HepG2 (cell line): Measurements from ENCODE around the gene CCDC59.

Experiments used
- HNF4G ChIP-seq, 2 experiments: sonication (generic) in 1 of 2; formaldehyde crosslinking in 1 of 2; IDR thresholded peaks; 2 replicates each; pipeline versions ENCODE4 v1.4.0 to v1.6.1; 2011 to 2020; ENCODE audit warnings: borderline replicate concordance in 2 of 2, low read depth in 2 of 2, mild to moderate bottlenecking in 2 of 2, low read length in 1 of 2, missing genetic modification reagents in 1 of 2, moderate library complexity in 1 of 2
- MAFK ChIP-seq, 2 experiments: IDR thresholded peaks in 1 of 2; conservative IDR thresholded peaks in 1 of 2; 2 replicates each; pipeline ENCODE4 v1.6.1; 2011; ENCODE audit warnings: improper control_type of control experiment in 2 of 2, low read length in 2 of 2
- TAF1 ChIP-seq: sonication (generic); formaldehyde crosslinking; IDR thresholded peaks from 2 replicates; pipeline ENCODE4 v1.4.0; 2020; ENCODE audit warnings: missing genetic modification reagents
- ZNF17 ChIP-seq: sonication (generic); formaldehyde crosslinking; IDR thresholded peaks from 2 replicates; pipeline ENCODE4 v1.5.0; 2020; ENCODE audit warnings: mild to moderate bottlenecking, missing genetic modification reagents
- TF ChIP-seq, protein P1 (sequence below): sonication (generic); formaldehyde crosslinking; IDR thresholded peaks from 2 replicates; pipeline ENCODE4 v1.5.0; 2020; ENCODE audit warnings: mild to moderate bottlenecking, missing genetic modification reagents, moderate library complexity

DNA sequence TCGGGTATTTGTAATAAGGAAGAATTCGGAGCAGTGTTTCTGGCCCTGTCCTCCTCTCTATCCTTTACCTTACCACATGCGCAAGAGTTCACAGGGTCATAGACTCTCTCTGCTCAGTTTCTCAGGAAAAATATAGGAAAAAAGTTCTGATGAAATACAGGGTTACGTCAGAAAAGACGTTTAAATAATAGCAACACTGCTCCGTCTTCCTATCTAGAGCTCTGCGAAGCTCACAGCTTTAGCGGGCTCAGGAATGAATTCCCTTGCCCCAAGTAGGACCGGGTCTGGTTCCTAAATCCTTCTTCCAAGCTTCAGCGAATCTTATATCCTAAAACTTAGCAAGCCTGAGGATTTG, 365 bp downstream of the CCDC59 start:
- TF ChIP-seq, protein P1, sequence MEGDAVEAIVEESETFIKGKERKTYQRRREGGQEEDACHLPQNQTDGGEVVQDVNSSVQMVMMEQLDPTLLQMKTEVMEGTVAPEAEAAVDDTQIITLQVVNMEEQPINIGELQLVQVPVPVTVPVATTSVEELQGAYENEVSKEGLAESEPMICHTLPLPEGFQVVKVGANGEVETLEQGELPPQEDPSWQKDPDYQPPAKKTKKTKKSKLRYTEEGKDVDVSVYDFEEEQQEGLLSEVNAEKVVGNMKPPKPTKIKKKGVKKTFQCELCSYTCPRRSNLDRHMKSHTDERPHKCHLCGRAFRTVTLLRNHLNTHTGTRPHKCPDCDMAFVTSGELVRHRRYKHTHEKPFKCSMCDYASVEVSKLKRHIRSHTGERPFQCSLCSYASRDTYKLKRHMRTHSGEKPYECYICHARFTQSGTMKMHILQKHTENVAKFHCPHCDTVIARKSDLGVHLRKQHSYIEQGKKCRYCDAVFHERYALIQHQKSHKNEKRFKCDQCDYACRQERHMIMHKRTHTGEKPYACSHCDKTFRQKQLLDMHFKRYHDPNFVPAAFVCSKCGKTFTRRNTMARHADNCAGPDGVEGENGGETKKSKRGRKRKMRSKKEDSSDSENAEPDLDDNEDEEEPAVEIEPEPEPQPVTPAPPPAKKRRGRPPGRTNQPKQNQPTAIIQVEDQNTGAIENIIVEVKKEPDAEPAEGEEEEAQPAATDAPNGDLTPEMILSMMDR (CRISPR knock-in tag): no peak
- TF ChIP-seq HNF4G (IDR thresholded peaks at IDR 0.05; ENCODE audit: borderline replicate concordance, low read depth, low read length) (no peak), HNF4G (CRISPR knock-in tag; IDR thresholded peaks at IDR 0.05; ENCODE audit: borderline replicate concordance, low read depth) (no peak), ZNF17 (CRISPR knock-in tag) (no peak), TAF1 (no peak), MAFK (conservative IDR thresholded peaks at IDR 0.05 in 1 of 2, IDR thresholded peaks at IDR 0.05 in 1 of 2; ENCODE audit: low read length in 2 of 2) (no peak)
